Measurements from ENCODE around the gene BMP10. TPM values are rescaled to one million over a fixed set of nuclear protein-coding genes. Genes with fewer than 3 reads are reported as not detected.

The BMP10 gene
- total RNA-seq, 1 experiment from 2014 or later: not detected

DNA sequence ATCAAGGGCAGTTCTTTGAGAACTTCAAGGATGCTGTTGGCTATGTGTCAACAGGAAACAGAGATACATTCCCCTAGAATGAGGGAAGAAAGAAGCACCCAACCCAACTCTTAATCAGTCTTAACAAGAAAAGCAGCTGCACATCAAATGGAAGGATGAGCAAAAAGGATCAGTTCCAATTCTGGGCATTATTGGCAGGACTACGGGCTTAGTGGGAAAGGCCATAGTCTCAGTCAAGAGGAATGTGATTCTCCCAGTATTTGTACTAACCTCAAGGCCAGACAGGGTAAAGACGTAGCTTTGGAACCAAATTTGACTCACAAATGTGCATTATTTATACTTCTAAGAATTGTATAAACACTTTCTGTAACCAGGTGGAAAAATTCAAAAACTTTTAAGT is 18.2 kb downstream of the BMP10 start:
- H2AFZ ChIP-seq (ENCODE audit: low read length): no peak overlapping the region
- no CpG with 5 or more reads among the region's 2 CpGs for WGBS (ENCODE audit: extremely low coverage, insufficient read length, low lambda C conversion rate)
- no peak overlapping the region for H2BK12ac ChIP-seq (ENCODE audit: insufficient read length, low read depth, low read length)
- no peak overlapping the region for H3K56ac ChIP-seq (ENCODE audit: insufficient read length, low read depth, low read length)
- H3K4ac ChIP-seq (ENCODE audit: low read depth, low read length): no peak overlapping the region
- no peaks in the 10 kb centered on the region for H3K4me1 Mint-ChIP-seq
- no peaks in the 10 kb centered on the region for H3K79me2 ChIP-seq (ENCODE audit: insufficient read depth, low read length)
- no peak overlapping the region for H3K27ac Mint-ChIP-seq
- H3K4me1 ChIP-seq (ENCODE audit: insufficient read depth, low read length): no peaks in the 10 kb centered on the region
- no peak overlapping the region for H4K8ac ChIP-seq (replicated peaks; ENCODE audit: insufficient read length, low read depth, low read length)
- H3K9me3 ChIP-seq (ENCODE audit: control insufficient read depth, low read depth, low read length): no peaks in the 10 kb centered on the region
- no peak overlapping the region for H4K91ac ChIP-seq (ENCODE audit: insufficient read length, low read depth, low read length)
- H4K5ac ChIP-seq (ENCODE audit: insufficient read length, low read depth, low read length): no peak overlapping the region
- no peak overlapping the region for H3K27ac ChIP-seq (ENCODE audit: insufficient read length, low read depth, low read length)
- H3K23ac ChIP-seq (ENCODE audit: insufficient read length, low read depth, low read length): no peak overlapping the region
- no peaks in the 10 kb centered on the region for H3K79me1 ChIP-seq (ENCODE audit: insufficient read depth, low read depth, low read length, poor library complexity, severe bottlenecking)
- no peaks in the 10 kb centered on the region for H3K23me2 ChIP-seq (ENCODE audit: insufficient read length, low read depth, low read length, poor library complexity, severe bottlenecking)
- H3K4me3 Mint-ChIP-seq: no peak overlapping the region
- no peak for DNase-seq
- H2BK120ac ChIP-seq (ENCODE audit: low read depth, low read length, poor library complexity, severe bottlenecking): no peak overlapping the region
- no peak overlapping the region for H2BK20ac ChIP-seq (ENCODE audit: low read depth, low read length, poor library complexity, severe bottlenecking)
- H3K9me3 Mint-ChIP-seq: no peaks in the 10 kb centered on the region
- no peak overlapping the region for H3T11ph ChIP-seq (ENCODE audit: low read length)
- no peak overlapping the region for H2AK5ac ChIP-seq (ENCODE audit: insufficient read length, low read length)
- TF ChIP-seq CTCF (conservative IDR thresholded peaks at IDR 0.05): no peak
- no peaks in the 10 kb centered on the region for H3K27me3 ChIP-seq (ENCODE audit: insufficient read depth, low read length)
- no peak overlapping the region for H2BK5ac ChIP-seq (ENCODE audit: insufficient read length, low read length)
- no peak overlapping the region for H2BK15ac ChIP-seq (ENCODE audit: low read depth, low read length)
- H3K14ac ChIP-seq (ENCODE audit: insufficient read depth, low read length): no peak overlapping the region
- no peak overlapping the region for H3K9ac ChIP-seq (ENCODE audit: extremely low read depth, insufficient read length, low read length)
- no peaks in the 10 kb centered on the region; the same call in 1 of the 2 replicates for H3K27me3 Mint-ChIP-seq (ENCODE audit: low read depth)
- no peak overlapping the region for H3K4me2 ChIP-seq (ENCODE audit: insufficient read depth, insufficient read length, low read length)
- H3K18ac ChIP-seq (ENCODE audit: insufficient read length, low read depth, low read length): no peak overlapping the region
- no peaks in the 10 kb centered on the region for H4K20me1 ChIP-seq (ENCODE audit: control insufficient read depth, insufficient read depth, insufficient read length)
- no peaks in the 10 kb centered on the region for H3K36me3 Mint-ChIP-seq (ENCODE audit: insufficient read depth in 1 of 3, low read depth in 3 of 3)

Measured in H9 (cell line).